ENCODE data around the gene CCNA2.

CCNA2 gene

GRCh38 chr4:121814756-121815155 lies 8.9 kb downstream of the CCNA2 start:
- no peak overlapping the region for H3K27ac ChIP-seq (ENCODE audit: low read depth, low read length)
- no peak overlapping the region for H3K9ac ChIP-seq (ENCODE audit: low read length in 5 of 5)
- no peaks in the 10 kb centered on the region for H3K27me3 ChIP-seq (ENCODE audit: control insufficient read depth in 5 of 5, insufficient read depth in 4 of 5, low read length in 5 of 5)
- peaks cover 58 to 81% (median 69%) of the 10 kb centered on the region in 5 donors for H3K36me3 ChIP-seq (ENCODE audit: control insufficient read depth in 5 of 5, insufficient read depth in 5 of 5, low read length in 5 of 5)
- no peaks in the 10 kb centered on the region for H3K9me3 ChIP-seq (ENCODE audit: control insufficient read depth in 5 of 5, low read length in 5 of 5)
- H3K4me3 ChIP-seq (ENCODE audit: low read depth in 1 of 5, low read length in 5 of 5): no peak overlapping the region
- no peaks in the 10 kb centered on the region for H3K4me1 ChIP-seq (ENCODE audit: control insufficient read depth in 5 of 5, insufficient read depth in 5 of 5, low read length in 5 of 5)

DNA sequence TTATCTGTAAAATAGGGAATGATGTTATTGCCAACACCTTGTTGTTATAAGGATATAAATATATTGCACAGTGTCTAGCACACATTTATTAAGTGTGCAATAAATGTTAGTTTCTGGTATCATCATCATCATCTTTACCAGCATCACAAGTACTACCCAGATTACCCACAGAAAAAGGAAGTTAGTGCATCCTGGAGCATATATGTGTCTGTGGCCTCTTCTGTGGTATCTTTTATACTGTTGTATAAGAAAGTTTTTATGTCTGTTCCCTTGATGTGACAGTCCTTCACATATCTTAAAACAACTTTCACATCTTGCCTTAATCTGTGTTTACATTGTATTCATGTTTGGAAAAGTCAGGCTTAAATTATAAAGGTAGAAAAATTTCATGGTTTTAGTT lies 12.6 kb downstream of the CCNA2 start:
- no peak overlapping the region for H3K4me3 ChIP-seq (ENCODE audit: low read depth in 1 of 5, low read length in 5 of 5)
- no peak overlapping the region for H3K27ac ChIP-seq (ENCODE audit: low read depth, low read length)
- H3K9ac ChIP-seq (ENCODE audit: low read length in 5 of 5): no peak overlapping the region
- peaks cover 44 to 93% (median 60%) of the 10 kb centered on the region in 5 donors for H3K36me3 ChIP-seq (ENCODE audit: control insufficient read depth in 5 of 5, insufficient read depth in 5 of 5, low read length in 5 of 5)
- no peaks in the 10 kb centered on the region for H3K9me3 ChIP-seq (ENCODE audit: control insufficient read depth in 5 of 5, low read length in 5 of 5)
- H3K4me1 ChIP-seq (ENCODE audit: control insufficient read depth in 5 of 5, insufficient read depth in 5 of 5, low read length in 5 of 5): no peaks in the 10 kb centered on the region
- no peaks in the 10 kb centered on the region for H3K27me3 ChIP-seq (ENCODE audit: control insufficient read depth in 5 of 5, insufficient read depth in 4 of 5, low read length in 5 of 5)

- no peaks in the 10 kb centered on the region for H3K9me3 ChIP-seq (ENCODE audit: control insufficient read depth in 5 of 5, low read length in 5 of 5)
- peaks cover 0 to 9% (median 8%) of the 10 kb centered on the region in 5 donors for H3K4me1 ChIP-seq (ENCODE audit: control insufficient read depth in 5 of 5, insufficient read depth in 5 of 5, low read length in 5 of 5)
- no peak overlapping the region for H3K9ac ChIP-seq (ENCODE audit: low read length in 5 of 5)
- H3K27ac ChIP-seq (ENCODE audit: low read depth, low read length): no peak overlapping the region
- H3K4me3 ChIP-seq (ENCODE audit: low read depth in 1 of 5, low read length in 5 of 5): no peak overlapping the region
- H3K36me3 ChIP-seq (ENCODE audit: control insufficient read depth in 5 of 5, insufficient read depth in 5 of 5, low read length in 5 of 5): peaks cover 24 to 78% (median 44%) of the 10 kb centered on the region in 5 donors
- no peaks in the 10 kb centered on the region for H3K27me3 ChIP-seq (ENCODE audit: control insufficient read depth in 5 of 5, insufficient read depth in 4 of 5, low read length in 5 of 5)
Measured at GRCh38 chr4:121806411-121806810, 17.3 kb downstream of the CCNA2 start.

DNA sequence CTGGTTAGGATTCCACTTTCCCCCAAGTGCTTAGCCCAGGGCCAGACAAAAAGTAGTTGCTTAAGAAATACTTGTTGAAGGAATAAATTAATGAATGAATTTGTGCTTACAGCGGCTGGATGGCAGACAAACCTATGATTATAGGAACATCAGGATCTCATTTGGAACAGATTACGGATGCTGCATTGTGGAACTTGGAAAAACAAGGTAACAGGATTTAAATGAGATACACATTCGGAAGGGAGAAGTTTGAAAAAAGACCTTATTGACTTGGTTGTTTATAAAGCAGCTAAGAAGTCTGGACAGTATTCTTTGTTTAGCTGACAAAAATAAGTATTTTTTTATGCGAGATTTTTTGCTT lies 22.0 kb downstream of the CCNA2 start:
- H3K9me3 ChIP-seq (ENCODE audit: control insufficient read depth in 5 of 5, low read length in 5 of 5): no peaks in the 10 kb centered on the region
- H3K4me1 ChIP-seq (ENCODE audit: control insufficient read depth in 5 of 5, insufficient read depth in 5 of 5, low read length in 5 of 5): peaks cover 0 to 16% (median 14%) of the 10 kb centered on the region in 5 donors
- H3K27ac ChIP-seq (ENCODE audit: low read depth, low read length): peak overlapping the region; percentile 90
- H3K36me3 ChIP-seq (ENCODE audit: control insufficient read depth in 5 of 5, insufficient read depth in 5 of 5, low read length in 5 of 5): peaks cover 10 to 36% (median 24%) of the 10 kb centered on the region in 5 donors
- no peaks in the 10 kb centered on the region for H3K27me3 ChIP-seq (ENCODE audit: control insufficient read depth in 5 of 5, insufficient read depth in 4 of 5, low read length in 5 of 5)
- peak overlapping the region; percentile 90 to 99 (median 95) for H3K4me3 ChIP-seq (ENCODE audit: low read depth in 1 of 5, low read length in 5 of 5)
- peak overlapping the region; percentile 84 to 98 (median 92) for H3K9ac ChIP-seq (ENCODE audit: low read length in 5 of 5)

DNA sequence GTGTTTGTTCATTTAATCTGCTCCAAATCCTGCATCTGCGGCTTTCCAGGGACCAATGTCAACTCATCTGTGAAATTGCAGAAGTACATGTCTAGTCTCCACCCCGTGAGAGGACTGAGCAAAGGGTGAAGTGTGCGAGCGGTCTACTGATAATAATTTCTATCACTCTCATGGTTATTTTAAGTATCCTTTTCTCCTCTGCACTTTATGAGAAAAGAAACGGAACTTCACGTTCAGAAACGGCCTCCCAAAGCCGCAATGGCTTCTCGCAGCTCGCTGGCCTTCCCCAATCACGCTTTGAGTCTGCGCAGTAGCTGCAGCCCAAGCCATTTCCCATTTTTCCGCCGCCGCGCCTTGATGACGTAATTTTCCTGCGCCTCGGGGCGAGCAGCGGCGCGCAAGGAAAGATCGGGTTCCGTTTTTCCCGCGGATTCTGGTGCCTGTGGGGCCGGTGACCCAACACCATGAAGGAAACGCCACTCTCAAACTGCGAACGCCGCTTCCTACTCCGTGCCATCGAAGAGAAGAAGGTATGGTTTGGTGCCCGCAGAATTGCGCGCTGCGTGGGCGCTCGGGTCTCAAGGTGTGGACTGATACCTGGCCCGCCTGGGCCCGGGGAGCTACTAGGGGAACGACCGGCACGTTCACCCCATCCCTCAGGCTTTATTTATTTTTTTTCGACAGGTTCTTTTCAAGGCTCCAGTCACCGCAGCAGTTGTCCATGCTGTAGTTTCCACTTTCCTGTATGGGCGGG lies 22.5 kb downstream of the CCNA2 start, which contains the start of gene EXOSC9:
EXOSC9 (plus strand) TSS at position 363 of the 754 bp plus-strand sequence; CDS start at position 465, 102 bp downstream.
- Histone ChIP-seq H3K36me3 (ENCODE audit: control insufficient read depth in 5 of 5, insufficient read depth in 5 of 5, low read length in 5 of 5) (peaks cover 10 to 30% (median 20%) of the 10 kb centered on the region in 5 donors), H3K9ac (ENCODE audit: low read length in 5 of 5) (peak within 1 kb of the TSS; percentile 84 to 98 (median 92)), H3K27ac (ENCODE audit: low read depth, low read length) (peak within 1 kb of the TSS; percentile 90), H3K9me3 (ENCODE audit: control insufficient read depth in 5 of 5, low read length in 5 of 5) (no peaks in the 10 kb centered on the region), H3K4me1 (ENCODE audit: control insufficient read depth in 5 of 5, insufficient read depth in 5 of 5, low read length in 5 of 5) (peaks cover 0 to 16% (median 14%) of the 10 kb centered on the region in 5 donors), H3K27me3 (ENCODE audit: control insufficient read depth in 5 of 5, insufficient read depth in 4 of 5, low read length in 5 of 5) (no peaks in the 10 kb centered on the region), H3K4me3 (ENCODE audit: low read depth in 1 of 5, low read length in 5 of 5) (peak within 1 kb of the TSS; percentile 90 to 99 (median 95))

GRCh38 chr4:121800638-121800960 lies 23.1 kb downstream of the CCNA2 start:
- peaks cover 0 to 16% (median 14%) of the 10 kb centered on the region in 5 donors for H3K4me1 ChIP-seq (ENCODE audit: control insufficient read depth in 5 of 5, insufficient read depth in 5 of 5, low read length in 5 of 5)
- no peaks in the 10 kb centered on the region for H3K9me3 ChIP-seq (ENCODE audit: control insufficient read depth in 5 of 5, low read length in 5 of 5)
- H3K27me3 ChIP-seq (ENCODE audit: control insufficient read depth in 5 of 5, insufficient read depth in 4 of 5, low read length in 5 of 5): no peaks in the 10 kb centered on the region
- peak overlapping the region; percentile 90 to 99 (median 95) for H3K4me3 ChIP-seq (ENCODE audit: low read depth in 1 of 5, low read length in 5 of 5)
- H3K36me3 ChIP-seq (ENCODE audit: control insufficient read depth in 5 of 5, insufficient read depth in 5 of 5, low read length in 5 of 5): peaks cover 6 to 26% (median 20%) of the 10 kb centered on the region in 5 donors
- H3K9ac ChIP-seq (ENCODE audit: low read length in 5 of 5): peak overlapping the region; percentile 84 to 98 (median 91)
- peak overlapping the region; percentile 90 for H3K27ac ChIP-seq (ENCODE audit: low read depth, low read length)

- H3K36me3 ChIP-seq (ENCODE audit: control insufficient read depth in 5 of 5, insufficient read depth in 5 of 5, low read length in 5 of 5): peaks cover 4 to 20% (median 14%) of the 10 kb centered on the region in 5 donors
- H3K27ac ChIP-seq (ENCODE audit: low read depth, low read length): no peak overlapping the region
- no peak overlapping the region for H3K9ac ChIP-seq (ENCODE audit: low read length in 5 of 5)
- no peaks in the 10 kb centered on the region for H3K27me3 ChIP-seq (ENCODE audit: control insufficient read depth in 5 of 5, insufficient read depth in 4 of 5, low read length in 5 of 5)
- H3K4me1 ChIP-seq (ENCODE audit: control insufficient read depth in 5 of 5, insufficient read depth in 5 of 5, low read length in 5 of 5): peaks cover 0 to 16% (median 14%) of the 10 kb centered on the region in 5 donors
- H3K4me3 ChIP-seq (ENCODE audit: low read depth in 1 of 5, low read length in 5 of 5): peak overlapping the region in 2 of 5 donors; percentile 95 to 98
- H3K9me3 ChIP-seq (ENCODE audit: control insufficient read depth in 5 of 5, low read length in 5 of 5): no peaks in the 10 kb centered on the region
Measured at GRCh38 chr4:121799867-121800501, 23.7 kb downstream of the CCNA2 start.

DNA sequence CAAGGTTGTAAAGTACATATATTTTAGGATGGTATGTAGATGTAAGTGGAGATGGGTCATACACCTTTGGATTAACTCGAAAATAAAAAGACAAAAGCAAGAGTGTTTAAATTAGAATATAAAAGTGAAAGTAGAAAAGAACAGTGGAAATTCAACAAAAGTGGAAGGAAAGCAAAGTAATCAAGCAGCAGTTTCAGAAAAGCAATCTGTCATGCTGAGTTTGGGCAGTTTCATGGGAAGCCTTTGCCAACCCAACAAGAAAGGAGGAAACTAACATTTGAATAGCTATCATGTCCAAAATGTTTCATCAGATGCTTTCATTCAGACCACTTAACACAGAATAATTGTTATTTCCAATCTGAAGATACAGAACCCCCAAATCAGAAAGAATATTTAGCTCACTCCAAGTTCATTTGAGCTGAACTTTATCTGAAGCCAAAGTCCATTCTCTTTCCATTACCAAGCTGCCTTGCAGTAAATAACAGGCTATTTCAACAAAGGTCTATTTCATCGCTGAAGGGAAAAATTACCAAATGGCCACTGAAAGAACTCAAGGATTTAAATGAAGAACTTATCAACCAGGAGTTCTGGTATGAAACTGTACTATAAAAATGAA lies 24.4 kb downstream of the CCNA2 start:
- Histone ChIP-seq H3K27me3 (ENCODE audit: control insufficient read depth in 5 of 5, insufficient read depth in 4 of 5, low read length in 5 of 5) (peaks cover 0 to 5% (median 0%) of the 10 kb centered on the region in 5 donors), H3K4me3 (ENCODE audit: low read depth in 1 of 5, low read length in 5 of 5) (no peak overlapping the region), H3K36me3 (ENCODE audit: control insufficient read depth in 5 of 5, insufficient read depth in 5 of 5, low read length in 5 of 5) (peaks cover 0 to 13% (median 7%) of the 10 kb centered on the region in 5 donors), H3K9ac (ENCODE audit: low read length in 5 of 5) (no peak overlapping the region), H3K4me1 (ENCODE audit: control insufficient read depth in 5 of 5, insufficient read depth in 5 of 5, low read length in 5 of 5) (peaks cover 0 to 16% (median 14%) of the 10 kb centered on the region in 5 donors), H3K9me3 (ENCODE audit: control insufficient read depth in 5 of 5, low read length in 5 of 5) (no peaks in the 10 kb centered on the region), H3K27ac (ENCODE audit: low read depth, low read length) (no peak overlapping the region)

GRCh38 chr4:121796283-121796682 lies 27.4 kb downstream of the CCNA2 start:
- Histone ChIP-seq H3K4me3 (ENCODE audit: low read depth in 1 of 5, low read length in 5 of 5) (no peak overlapping the region), H3K4me1 (ENCODE audit: control insufficient read depth in 5 of 5, insufficient read depth in 5 of 5, low read length in 5 of 5) (peaks cover 0 to 7% (median 5%) of the 10 kb centered on the region in 5 donors), H3K27ac (ENCODE audit: low read depth, low read length) (no peak overlapping the region), H3K9ac (ENCODE audit: low read length in 5 of 5) (no peak overlapping the region), H3K9me3 (ENCODE audit: control insufficient read depth in 5 of 5, low read length in 5 of 5) (no peaks in the 10 kb centered on the region), H3K36me3 (ENCODE audit: control insufficient read depth in 5 of 5, insufficient read depth in 5 of 5, low read length in 5 of 5) (no peaks in the 10 kb centered on the region), H3K27me3 (ENCODE audit: control insufficient read depth in 5 of 5, insufficient read depth in 4 of 5, low read length in 5 of 5) (peaks cover 0 to 5% (median 0%) of the 10 kb centered on the region in 5 donors)

All from subcutaneous abdominal adipose tissue (tissue), 5 donors.